Iris pigment epithelial cell (primary cell): ENCODE data around the gene ADRM1.

Experiments
- DNase-seq: peaks from one replicate; pipeline ENCODE4 v3.0.0-alpha.2; 2011; ENCODE audit warnings: low read depth

Gene ADRM1

DNA sequence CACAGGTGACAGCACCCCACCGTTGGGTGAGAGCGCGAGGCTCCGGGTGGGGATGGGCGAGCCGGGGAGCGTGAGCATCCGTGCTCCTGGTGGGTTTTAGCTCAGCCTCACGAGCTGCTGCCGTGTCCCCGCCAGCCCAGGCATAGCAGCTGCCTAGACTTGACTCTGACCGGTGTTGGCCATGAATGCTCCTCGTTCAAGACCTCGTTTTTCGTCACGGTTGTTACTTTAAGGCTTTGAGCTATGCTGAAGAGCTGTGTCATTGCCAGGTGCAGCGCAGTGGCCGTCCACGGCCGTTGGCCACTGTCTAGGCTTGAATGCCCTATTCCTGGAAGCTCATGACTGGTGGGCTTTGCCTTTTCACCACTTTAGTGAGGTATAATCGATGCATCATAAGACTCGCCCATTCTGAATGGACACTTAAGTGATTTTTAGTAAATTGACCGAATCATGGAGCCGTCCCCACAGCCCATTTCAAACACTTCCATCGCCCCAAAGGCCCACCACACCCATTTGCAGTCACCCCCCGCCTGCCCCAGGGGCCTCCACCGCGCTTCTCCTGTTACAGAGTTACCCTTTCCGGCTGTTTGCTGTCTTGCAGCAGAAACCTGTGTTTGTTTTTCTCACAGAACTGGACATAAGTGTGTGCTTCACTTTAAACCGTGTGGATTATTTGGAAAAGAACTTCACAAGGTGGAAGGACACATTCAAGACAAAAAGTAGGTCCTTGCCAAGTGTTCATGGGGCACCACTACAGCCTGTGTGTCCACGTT is 21.4 kb upstream of the ADRM1 start:
- DNase-seq: no peak

DNA sequence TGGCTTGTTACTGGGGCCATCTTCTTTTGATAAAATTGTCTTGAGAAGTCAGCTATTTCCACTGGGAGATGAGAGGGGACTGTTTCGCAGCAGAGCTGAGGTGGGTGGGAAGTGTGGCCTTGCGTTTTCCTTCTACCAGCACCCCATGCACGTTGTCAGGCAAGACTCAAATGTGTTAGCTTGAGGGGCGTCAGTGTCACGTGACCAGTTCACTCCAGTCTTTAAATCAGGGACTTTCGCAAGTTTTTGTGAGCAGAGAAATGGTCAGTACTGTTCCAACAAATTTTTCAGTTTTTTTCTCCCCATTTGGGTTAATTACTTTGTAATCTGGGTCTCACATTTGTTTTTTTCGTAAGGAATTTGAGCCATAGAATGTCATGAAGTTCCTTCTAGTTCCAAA is 20.7 kb upstream of the ADRM1 start:
- no peak for DNase-seq

GRCh38 chr20:62282877-62283503 is 19.8 kb upstream of the ADRM1 start:
- DNase-seq: no peak

GRCh38 chr20:62284448-62284847 is 18.3 kb upstream of the ADRM1 start:
- DNase-seq: no peak

DNA sequence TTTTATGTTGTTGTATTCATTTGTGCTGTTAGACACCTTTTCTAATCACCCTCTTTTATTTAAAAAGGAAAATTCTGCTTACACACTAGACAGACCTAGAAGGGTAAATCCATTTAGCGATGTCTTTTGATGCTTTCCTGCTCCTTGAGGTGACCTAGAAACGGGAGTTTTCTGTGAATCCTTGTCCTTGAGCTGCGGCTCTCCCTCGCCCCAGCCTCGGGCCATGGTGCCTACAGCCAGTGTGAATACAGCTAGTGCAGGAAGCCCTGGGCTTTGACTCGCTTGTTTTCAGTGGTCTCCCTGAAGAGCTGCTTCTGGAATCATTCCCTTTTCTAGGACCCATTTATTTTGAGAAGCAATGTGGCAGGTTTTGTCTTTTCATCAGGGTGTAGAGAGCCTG is 17.6 kb upstream of the ADRM1 start:
- no peak for DNase-seq

GRCh38 chr20:62285722-62286121 is 17.1 kb upstream of the ADRM1 start:
- no peak for DNase-seq

- DNase-seq: no peak
Measured at GRCh38 chr20:62286493-62287064, 16.2 kb upstream of the ADRM1 start.

GRCh38 chr20:62287129-62287528 is 15.7 kb upstream of the ADRM1 start:
- no peak for DNase-seq

- no peak for DNase-seq
Measured at GRCh38 chr20:62287759-62288534, 14.8 kb upstream of the ADRM1 start.

DNA sequence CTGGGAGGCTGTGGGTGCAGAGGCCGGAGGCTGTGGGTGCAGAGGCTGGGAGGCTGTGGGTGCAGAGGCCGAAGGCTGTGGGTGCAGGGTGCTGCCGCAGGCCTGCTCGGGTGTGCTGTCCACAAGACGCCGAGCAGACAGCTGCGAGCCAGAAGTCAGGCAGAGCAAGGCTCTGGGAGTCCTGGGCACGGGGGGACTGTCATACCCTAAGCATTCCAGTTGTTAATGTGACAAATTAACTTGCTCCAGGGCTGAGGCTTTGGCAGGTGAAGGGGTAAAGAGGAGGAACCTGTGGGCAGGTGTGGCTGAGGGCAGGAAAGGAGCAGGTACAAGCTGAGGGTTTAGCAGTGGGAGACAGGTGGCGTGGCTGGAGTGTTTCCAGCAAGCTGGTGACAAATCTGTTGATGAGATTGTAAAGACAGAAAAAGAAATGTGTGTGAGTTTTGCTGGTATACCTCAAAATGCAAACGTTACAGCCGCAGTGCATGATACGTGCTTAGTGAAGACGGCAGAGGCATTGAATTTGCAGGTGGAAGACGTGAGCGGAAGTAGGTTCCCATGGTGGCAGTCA is 14.2 kb upstream of the ADRM1 start:
- DNase-seq: no peak

GRCh38 chr20:62289131-62289530 is 13.7 kb upstream of the ADRM1 start:
- no peak for DNase-seq

DNA sequence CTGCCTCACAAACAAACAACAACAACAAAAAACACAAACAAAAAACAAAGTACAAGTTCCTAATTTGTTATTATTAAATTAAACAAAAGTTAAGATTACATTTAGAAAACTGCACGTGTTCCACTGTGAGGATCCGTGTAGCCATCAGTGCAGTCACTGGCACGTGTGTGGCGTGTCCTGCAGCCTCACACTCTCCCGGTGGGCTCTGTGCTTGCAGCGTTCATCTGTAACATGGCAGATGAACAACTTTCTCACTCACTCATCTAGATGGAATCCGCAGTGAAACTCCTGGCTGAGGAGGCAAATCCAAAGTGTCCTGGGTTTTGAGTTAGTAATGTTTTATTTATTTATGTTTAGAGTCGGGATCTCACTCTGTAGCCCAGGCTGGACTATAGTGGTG is 12.9 kb upstream of the ADRM1 start:
- no peak for DNase-seq

DNA sequence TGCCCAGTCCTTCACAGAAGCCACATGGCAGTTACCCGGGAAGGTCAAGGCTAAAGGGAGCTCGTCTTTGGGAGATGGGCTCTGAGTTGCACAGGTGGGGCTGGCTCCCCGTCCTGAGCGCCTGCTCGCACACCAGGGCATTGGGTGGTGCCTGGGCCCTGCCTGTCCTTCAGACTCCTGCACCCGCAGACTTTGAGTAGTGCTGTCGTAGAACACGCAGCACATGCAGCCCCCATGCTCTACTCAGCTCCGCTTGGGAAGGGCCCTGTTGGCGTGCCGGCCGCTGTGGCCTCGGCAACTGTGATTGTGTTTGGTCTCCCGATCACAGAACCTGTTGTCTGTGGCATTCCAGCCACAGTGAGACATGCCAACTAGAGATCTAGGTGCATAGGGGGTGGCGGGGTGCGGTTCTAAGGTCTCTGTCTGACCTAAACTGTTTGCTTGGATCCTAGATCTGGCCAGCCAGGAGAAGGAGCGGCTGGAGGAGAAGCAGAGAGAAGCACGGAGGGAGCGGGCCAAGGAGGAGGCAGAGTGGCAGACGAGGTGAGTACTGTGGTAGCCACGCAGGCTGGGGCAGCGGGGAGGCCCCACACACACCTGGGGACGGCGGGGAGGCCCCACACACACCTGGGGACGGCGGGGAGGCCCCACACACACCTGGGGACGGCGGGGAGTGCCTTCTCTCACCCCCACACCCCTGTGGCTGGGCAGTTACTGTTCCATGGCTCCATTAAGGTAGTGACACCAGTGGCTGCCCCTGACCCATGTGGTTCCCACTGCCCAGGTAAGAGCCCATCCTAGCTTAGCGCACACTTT is 11.3 kb upstream of the ADRM1 start:
- no peak for DNase-seq

GRCh38 chr20:62292108-62292507 is 10.7 kb upstream of the ADRM1 start:
- DNase-seq: no peak

DNA sequence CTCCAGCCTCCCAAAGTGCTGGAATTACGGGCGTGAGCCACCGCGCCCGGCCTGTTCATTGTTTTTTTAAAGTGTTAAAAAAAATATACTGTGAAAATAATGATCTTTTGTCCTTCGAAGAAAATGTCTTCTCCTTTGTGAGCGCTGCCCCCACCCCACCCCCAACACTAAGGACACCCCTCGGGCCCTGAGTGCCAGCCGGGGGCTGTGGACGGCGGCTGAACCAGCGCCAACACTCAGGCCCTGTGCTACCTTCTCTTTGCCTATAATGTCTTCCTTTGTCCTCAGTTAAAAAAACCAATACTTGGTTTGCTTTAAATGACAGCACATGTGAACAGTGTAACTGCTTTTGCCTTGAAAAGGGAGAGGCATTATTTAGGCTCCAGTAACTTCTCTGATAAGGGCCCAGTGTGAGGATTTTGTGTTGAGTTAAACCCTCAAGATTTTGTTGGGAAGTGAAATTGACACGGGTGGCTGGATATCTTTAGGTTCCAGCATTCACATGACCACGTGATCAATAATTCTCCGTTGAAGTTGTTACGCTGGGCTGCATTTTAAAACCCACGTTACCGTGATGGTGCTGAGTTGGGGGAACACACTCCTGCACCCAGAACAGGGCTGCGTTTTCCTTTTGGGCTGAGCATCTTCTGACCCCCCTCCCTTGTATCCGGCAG is 9.5 kb upstream of the ADRM1 start:
- DNase-seq: no peak

DNA sequence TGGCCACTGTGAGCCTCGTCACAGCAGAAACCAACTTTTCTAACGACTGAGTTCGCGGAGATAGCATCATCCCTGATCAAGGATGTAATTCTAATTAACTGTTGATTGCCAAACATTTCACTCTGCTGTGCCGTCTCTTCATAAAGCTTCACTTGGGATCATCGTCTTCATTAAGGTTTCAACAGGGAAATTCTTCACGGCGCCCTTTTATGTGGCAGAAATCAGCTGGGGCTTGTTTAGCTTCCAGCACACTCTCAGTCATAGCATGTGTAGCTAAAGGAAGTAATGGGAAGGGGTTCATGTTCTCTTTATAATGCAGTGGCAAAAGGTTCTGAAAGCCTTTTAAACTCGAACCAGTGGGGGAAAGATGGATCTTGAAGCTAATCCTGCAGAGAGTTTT is 8.9 kb upstream of the ADRM1 start:
- DNase-seq: no peak

GRCh38 chr20:62294516-62294915 is 8.3 kb upstream of the ADRM1 start:
- DNase-seq: no peak

GRCh38 chr20:62296724-62297448 is 5.9 kb upstream of the ADRM1 start:
- no peak for DNase-seq

- DNase-seq: no peak
Measured at GRCh38 chr20:62297449-62298227, 5.2 kb upstream of the ADRM1 start.
